GM18508 (cell line): ENCODE data around the gene GPC5.
"Not testable (repeated sequence)": the region's sequence is repeated elsewhere in the genome, so short reads cannot be mapped to it uniquely, and the experiment has no call there.

ENCODE experiments used
- ATAC-seq: cut with Tn5 transposase; IDR thresholded peaks from one replicate; pipeline ENCODE4 v1.9.1; 2021; ENCODE audit warnings: moderate number of reproducible peaks; ENCODE audit not compliant: insufficient read depth, unreplicated experiment

Gene GPC5

DNA sequence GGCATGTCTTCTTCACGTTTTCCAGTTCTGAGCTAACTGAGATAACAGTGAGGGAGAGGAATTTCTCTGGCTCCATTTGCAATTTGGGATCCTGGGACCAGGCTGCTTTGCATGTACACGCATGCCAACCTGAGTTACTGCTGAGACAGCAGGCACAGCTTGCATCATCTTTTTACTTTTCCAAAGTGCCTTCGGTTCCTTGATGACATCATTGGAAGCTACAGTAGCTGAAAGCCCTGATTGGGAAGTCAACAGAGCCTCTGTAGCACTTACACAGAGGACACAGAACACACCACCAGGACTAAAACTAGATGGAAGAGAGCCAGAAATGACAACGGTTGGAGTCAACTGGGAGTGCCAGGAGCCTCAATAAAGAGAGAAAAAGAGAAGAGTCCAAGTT is 1429.1 kb downstream of the GPC5 start:
- no peak for ATAC-seq

DNA sequence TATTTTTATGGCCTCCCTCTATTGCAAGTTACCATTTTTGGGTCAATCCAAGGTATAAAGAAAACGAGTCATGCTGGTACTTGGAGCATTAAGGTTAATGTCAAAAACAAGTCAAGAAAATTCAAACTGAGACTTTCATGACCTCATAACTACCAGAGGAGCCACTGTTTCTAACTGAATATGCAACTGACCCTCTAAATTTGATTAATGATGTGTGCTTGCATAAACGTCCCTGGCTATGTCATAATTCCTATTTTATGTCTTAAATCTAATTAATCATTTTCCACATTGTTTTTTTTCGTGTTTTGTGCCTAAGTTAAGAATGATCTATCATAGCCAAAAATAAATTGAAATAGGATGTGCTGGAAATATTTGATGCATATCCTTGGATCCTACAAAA is 1431.5 kb downstream of the GPC5 start:
- no peak for ATAC-seq

DNA sequence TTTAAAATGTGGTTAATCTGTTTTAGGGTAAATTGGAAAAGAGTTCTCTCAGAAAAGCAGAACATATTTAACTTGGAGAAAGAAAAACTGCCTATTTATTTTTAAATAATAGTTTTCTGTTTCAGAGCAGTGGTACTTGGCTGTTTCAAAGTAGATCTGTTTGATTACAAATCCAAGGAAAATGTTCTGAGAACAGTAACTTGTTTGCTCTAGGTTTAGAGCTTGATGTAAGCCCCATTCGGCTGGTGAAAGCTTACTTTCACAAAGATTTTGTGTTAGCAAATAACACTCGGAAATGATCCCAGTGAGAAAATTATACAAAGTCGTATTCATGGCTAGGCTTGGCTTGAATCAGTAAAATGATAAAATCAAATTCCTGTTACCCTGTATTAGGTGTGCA is 1432.4 kb downstream of the GPC5 start:
- ATAC-seq, result no peak

DNA sequence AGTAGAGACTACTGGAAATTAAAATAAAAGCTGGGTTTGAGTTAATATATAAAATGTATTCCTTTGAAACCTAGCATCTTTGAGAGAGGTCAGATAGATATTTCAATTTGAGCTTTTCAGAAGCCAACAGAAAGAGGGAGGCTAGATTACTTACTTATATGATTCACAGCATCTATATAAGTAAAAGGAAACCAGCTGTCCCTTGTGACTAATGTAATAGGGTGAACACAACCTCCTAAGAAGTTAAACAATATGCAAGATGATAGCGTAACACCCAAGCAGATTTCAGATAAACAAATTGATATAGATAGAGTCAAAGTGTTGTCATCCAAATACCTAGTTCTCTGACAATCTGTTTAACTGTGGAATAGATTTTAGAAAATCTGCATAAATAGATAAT is 1434.7 kb downstream of the GPC5 start:
- no peak for ATAC-seq

DNA sequence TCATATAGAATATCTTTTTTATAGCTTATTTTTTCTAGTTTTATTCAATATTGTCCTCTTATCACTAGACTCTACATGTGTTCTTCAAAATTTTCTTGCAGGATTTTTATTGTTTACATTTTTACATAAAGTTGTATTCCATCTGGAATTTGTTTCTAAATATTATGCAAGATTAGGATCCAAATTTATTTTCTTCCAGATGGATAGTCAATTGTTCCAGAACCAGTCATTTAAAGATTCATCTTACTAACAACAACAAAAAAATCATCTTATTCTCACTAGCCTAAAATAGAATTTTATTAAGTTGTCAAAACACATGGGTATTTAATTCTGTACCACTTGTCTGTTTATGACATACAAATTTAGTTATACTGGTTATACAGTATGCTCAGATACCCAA is 1437.8 kb downstream of the GPC5 start:
- no peak for ATAC-seq

DNA sequence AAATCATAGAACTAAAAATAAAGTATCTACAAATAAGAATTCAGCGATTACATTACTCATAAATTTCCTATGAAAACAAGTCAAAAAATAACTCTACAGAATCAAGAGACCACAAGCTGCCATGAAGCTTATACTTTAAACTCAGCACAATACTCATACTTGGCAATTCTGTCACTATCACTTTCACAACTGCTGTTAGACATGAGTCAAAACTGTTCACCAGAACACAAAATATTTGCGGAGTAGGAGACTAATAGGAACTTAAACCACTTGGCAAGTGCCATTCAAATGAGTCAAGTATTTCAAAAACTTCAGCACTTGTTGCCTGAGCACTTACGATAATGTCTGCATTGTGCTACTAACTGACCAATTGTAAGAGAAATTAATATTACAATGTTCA is 1440.4 kb downstream of the GPC5 start:
- no peak for ATAC-seq

DNA sequence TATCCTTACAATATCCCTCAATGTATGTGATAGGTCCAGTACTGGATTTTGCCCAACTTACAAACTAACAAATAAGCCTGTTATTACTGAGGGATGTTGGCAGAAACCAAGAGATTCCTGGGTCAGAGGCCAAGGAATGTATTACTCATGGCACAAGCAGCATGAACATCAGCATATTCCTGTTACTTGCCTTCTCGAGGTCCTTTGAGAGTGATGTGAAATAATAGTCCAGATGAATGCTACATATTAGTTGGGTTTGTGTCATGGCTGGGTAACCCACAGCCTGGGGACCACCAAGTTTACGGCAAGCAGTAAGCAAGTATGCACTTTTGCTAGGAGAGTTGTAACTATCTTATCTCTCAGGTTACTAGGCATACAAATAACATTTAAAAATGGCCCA is 1443.7 kb downstream of the GPC5 start:
- ATAC-seq, result no peak

DNA sequence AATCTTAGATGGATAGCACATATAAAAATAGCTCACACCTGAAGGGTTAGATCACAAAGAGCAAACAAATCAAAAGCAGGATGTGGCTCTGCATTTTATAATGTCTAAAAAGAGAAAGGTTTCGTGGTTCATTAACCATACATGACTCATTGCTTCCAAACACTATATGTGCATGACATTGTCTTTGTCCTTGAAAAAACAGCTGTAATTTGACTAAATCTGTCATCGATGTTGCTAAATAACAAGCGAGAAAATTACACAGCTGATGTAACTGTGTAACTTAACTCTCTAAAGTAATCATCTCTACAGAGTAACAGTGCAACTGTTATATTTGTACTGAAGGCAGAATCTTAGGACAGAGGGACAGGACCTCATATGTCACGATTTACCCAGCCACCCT is 1445.1 kb downstream of the GPC5 start:
- no peak for ATAC-seq

DNA sequence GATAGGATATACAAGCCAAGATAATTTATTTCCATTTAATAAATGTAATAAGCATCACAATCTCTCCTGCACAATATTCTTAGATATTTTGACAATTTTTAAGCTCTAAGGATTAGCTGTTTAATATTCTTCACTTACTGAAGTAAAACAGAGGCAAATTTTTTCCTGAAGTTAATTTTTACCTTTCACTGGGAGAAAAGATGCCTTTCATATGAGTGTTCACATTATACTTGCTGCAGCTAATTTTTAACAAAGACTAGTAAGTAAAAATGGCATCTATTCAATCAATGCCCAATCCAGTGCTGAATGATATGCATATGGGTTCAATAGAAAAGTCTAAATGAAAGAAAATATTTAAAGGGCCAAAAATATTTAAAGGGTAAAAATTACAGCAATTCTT is 1451.0 kb downstream of the GPC5 start:
- no peak for ATAC-seq

DNA sequence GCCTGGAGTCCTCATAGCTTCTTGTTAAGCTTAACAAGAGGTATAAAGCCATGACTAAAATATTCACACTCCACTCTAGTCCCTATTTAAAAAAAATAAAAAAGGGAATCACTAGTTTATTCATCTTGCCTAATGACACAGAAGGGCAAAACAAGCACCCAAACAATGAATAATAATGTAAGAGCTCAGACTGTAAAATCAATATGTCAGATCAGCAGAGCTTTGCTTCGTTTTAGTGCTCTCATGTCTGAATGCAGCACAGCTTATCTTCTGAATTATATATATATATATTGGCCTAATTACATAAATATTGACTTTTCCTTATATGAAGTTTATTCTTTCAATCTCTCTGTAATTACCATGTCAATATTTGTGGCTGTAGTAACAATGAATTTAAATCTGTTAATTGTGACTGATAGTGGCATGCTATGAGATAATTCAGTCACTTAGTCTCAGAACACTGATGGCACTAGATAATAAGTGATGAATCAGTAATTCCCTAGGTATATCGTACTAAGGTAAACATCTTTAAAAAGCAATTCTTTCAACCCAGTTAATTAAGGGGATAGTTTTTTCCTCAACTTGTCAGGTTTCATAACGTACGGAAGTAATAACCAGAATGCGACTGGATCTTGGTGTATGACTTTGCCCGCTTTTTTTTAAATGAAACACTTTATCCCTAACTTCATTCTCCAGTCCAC is 1466.3 kb downstream of the GPC5 start:
- ATAC-seq, result no peak

DNA sequence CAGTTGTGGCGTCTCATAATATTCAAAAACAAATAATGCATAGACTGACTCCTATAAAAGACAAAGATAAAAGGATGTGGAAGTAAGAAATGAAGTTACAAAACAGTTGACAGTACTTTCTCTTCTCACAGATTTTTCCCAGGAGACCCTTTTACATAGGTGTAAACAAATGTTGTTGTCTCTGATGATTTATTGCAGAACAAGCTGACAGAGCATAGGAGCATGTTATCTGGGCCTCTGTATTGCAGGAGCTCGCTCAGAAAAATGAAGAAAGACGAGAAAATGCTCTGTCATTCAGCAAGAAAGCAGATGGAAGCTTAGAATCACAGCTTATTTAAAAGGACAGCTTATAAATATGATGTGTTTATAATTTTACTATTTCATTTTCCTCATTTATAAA is 1474.6 kb downstream of the GPC5 start:
- no peak for ATAC-seq

DNA sequence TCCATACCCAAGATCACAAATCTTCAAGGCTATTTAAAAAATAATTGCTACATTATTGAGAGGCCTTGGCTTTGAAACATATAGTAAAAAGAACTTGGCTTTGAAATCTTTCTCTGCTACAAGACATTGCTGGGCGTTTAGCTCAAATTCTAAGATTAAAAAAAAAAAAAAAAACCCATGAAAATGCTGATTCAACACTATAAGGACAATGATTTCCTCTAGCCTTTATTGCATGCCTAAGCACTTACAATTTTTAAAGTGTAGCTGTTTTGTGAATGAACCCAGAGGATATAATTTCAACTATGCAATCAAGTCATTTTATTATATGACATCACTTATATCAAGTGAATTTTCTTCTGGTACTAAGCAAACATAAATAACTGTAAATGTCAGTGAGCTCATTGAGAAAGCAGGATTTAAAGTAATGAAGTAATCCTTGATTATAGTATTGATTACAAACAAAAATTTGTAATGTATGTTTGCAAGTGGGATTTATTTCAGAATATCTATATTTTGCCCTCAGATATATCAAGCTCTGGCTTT is 1488.2 kb downstream of the GPC5 start:
- no peak for ATAC-seq

DNA sequence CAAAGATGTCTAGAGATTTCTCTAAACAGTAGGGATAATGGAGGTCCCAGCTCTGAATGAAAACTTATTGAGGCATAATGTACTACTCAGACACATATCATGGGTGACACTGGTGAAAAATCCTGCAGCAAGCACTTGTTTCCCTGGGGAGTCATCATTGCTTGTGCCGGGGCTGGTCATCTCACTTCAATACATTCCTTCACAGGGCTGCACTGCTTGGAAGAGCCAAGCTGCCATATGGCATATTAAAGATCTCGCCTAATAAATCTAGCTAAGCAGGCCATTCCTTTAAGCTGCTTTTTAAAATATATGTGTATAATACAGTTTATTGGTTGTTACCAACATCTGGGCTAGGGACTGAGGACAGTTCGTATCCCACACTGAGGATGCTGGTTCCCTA is 1496.0 kb downstream of the GPC5 start:
- no peak for ATAC-seq

DNA sequence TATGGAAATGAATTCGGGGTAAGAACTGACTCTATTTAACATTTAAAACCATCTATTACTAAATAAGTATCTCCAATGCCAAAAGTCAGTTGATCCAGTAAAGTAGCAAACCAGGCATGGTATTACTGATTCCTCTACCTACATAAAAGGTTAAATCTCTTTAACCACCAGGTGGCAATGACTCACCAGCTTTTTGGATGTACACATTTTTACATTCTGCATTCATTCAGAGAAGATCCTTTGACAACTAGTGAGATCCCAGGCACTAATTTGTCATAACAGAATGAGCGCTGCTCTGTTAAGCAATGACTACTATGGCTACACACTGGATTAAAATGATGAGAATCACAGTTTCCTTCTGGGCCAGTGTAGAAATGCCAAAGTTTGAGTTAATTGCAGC is 1498.4 kb downstream of the GPC5 start:
- no peak for ATAC-seq

DNA sequence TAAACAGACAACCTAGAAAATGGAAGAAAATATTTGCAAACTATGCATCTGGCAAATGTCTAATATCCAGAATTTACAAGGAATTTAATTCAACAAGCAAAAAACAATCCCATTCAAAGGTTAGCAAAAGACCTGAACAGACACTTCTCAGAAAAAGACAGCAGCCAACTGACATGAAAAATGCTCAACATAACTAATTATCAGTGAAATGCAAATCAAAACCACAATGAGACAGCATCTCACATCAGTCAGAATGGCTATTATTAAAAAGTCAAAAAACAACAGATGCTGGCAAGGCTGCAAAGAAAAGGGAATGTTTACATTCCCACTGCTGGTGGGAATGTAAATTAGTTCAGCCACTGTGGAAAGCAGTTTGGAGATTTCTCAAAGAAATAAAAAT is 1500.5 kb downstream of the GPC5 start:
- ATAC-seq, result not testable (repeated sequence)

DNA sequence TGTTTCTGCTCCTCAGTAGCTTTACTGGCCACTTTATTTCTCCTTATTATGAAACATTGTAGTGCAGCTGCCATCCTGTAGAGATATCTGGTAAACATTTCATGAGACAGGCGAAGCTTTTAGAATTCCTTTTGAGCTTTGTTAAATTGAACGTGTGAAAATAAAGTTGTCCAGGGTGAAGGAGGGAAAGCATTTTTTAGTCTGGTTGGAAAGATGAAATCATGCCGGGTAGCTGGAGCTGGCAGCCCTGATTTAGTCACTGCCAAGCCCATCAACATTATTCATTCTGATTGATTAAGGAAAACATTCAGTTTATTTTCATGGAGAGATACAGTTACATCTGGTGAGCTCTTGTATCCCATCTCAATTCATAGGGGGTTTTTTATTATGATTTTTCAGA is 1502.0 kb downstream of the GPC5 start:
- ATAC-seq, result no peak

DNA sequence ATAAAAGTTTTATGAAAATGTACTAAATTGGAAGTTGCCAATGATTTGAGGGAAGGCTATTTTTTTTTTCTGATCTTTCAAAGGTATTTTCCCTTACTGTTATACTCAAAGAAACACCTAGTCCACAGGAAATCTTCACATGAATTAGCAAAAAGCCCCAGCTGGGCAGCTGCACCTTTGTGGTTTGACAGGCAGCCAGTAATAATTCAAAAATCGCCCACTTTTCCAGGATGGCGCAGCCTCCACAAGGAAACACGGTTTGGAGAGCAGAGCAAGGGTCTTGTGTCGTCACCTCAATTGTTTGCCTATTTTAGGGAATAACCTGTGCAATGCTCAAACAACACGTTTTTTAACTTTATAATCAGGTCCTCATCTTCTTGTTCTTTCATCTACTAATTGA is 1503.3 kb downstream of the GPC5 start:
- no peak for ATAC-seq

DNA sequence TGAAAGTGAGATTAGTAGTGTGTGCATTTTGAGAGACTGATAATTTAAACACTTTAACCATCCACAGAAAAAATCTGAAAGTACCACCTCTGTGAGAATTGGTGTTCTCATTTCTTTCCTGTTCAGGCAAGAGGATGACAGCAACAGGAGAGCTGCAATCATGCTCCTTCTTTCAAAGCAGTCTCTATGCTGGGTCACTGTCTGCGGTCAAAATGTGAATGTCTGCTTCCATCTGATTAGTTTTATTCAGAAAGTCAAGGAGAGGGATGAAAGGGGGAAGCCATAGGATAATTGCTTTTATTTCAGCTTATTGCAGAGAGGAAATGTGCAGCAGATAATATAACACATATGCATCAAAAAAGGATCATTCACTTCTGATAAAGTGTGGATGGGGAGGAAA is 1514.2 kb downstream of the GPC5 start:
- no peak for ATAC-seq

DNA sequence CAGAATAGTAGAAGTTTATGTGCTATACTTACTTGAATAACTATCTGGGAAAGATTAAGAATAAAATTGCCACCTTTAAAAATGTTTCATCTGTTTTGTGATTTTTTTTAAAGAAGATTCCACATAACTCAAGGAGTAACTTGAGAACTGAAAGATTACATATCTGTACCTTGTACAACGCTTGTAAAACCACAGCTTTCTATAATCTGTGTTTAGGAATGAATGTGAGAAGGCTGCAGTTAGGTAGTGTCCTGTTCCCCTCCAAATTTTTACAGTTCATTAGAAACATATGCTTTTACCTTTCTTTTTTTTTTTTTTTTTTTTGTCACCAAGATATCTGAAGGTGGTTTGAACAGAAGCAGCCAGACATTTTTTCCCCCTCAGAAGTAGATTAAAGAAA is 1515.4 kb downstream of the GPC5 start:
- no peak for ATAC-seq
